GM23338 (cell line): ENCODE data around the gene C19orf47.

Source experiments
- EZH2 ChIP-seq: fragments of 200-600 bp; sonication (generic); IDR thresholded peaks from one replicate; pipeline ENCODE4 v1.8.0; 2017; ENCODE audit warnings: antibody characterized with exemption, mild to moderate bottlenecking, low read depth; ENCODE audit not compliant: unreplicated experiment
- EZH2phosphoT487 ChIP-seq: fragments of 200-600 bp; sonication (generic); IDR thresholded peaks from one replicate; pipeline ENCODE4 v1.8.1; 2018; ENCODE audit warnings: antibody characterized with exemption; ENCODE audit not compliant: unreplicated experiment
- NANOG ChIP-seq: IDR thresholded peaks from 2 replicates; pipeline ENCODE4 v1.6.1; 2016; ENCODE audit warnings: antibody characterized with exemption, borderline replicate concordance
- TF ChIP-seq, protein P1 (sequence below), 2 experiments: fragments of 200-600 bp in 1 of 2; sonication (generic) in 1 of 2; conservative IDR thresholded peaks; 2 replicates each; pipeline versions ENCODE4 v1.5.1 to v1.6.1; 2016 to 2017; ENCODE audit warnings: antibody characterized with exemption in 2 of 2, low read depth in 2 of 2, mild to moderate bottlenecking in 2 of 2, moderate library complexity in 1 of 2

DNA sequence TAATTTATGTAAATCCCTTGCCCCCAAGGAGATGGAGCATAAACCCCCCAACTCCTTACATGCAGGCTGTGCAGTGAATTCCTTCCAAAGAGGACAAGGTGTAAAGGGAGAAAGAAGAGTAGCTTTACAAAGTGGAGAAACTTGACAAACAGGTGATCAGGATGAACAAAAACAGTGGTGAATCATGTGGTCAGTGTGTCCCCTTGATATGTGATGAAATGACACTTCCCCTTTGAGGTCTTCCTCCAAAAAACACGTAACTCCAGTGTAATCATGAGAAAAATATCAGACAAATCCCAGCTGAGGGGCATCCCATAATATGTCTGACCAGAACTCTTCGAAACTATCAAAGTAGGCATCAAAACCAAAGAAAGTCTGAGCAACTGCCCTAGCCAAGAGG, 33.5 kb downstream of the C19orf47 start:
- TF ChIP-seq, protein P1, sequence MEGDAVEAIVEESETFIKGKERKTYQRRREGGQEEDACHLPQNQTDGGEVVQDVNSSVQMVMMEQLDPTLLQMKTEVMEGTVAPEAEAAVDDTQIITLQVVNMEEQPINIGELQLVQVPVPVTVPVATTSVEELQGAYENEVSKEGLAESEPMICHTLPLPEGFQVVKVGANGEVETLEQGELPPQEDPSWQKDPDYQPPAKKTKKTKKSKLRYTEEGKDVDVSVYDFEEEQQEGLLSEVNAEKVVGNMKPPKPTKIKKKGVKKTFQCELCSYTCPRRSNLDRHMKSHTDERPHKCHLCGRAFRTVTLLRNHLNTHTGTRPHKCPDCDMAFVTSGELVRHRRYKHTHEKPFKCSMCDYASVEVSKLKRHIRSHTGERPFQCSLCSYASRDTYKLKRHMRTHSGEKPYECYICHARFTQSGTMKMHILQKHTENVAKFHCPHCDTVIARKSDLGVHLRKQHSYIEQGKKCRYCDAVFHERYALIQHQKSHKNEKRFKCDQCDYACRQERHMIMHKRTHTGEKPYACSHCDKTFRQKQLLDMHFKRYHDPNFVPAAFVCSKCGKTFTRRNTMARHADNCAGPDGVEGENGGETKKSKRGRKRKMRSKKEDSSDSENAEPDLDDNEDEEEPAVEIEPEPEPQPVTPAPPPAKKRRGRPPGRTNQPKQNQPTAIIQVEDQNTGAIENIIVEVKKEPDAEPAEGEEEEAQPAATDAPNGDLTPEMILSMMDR (conservative IDR thresholded peaks at IDR 0.05; ENCODE audit: low read depth in 2 of 2): no peak
- no peak for TF ChIP-seq EZH2phosphoT487
- TF ChIP-seq EZH2: no peak
- no peak for TF ChIP-seq NANOG
